Tibial nerve (tissue), 4 donors: ENCODE measurements around the gene MTUS2. TPM values are rescaled to one million over a fixed set of nuclear protein-coding genes. Genes with fewer than 3 reads are reported as not detected.

Experiments
- DNase-seq, 2 donors: peaks; one replicate each; pipeline ENCODE4 v3.0.0-alpha.2; 2019; ENCODE audit warnings: low spot score in 2 of 2
- H3K27ac ChIP-seq, 4 donors: fragments of 200-600 bp; sonication (generic) in 3 of 4; one replicate each; pipeline ENCODE4 v1.5.1; 2017 to 2019; ENCODE audit warnings: mild to moderate bottlenecking in 1 of 4
- H3K27me3 ChIP-seq, 2 donors: fragments of 200-600 bp; sonication (generic) in 1 of 2; one replicate each; pipeline versions ENCODE4 v1.5.1 to v1.6.0; 2017 to 2019
- H3K36me3 ChIP-seq, 3 donors: fragments of 200-600 bp; sonication (generic); one replicate each; pipeline ENCODE4 v1.5.1; 2018 to 2019
- H3K4me1 ChIP-seq, 4 donors: fragments of 200-600 bp; sonication (generic) in 3 of 4; one replicate each; pipeline ENCODE4 v1.5.1; 2017 to 2019
- H3K4me3 ChIP-seq, 4 donors: fragments of 200-600 bp; sonication (generic) in 3 of 4; one replicate each; pipeline ENCODE4 v1.5.1; 2017 to 2019; ENCODE audit warnings: mild to moderate bottlenecking in 1 of 4, moderate library complexity in 1 of 4
- H3K9me3 ChIP-seq, 4 donors: fragments of 200-600 bp; sonication (generic) in 3 of 4; one replicate each; pipeline ENCODE4 v1.5.1; 2017 to 2019
- CTCF ChIP-seq, 5 experiments: fragments of 200-600 bp in 3 of 5; fragments of 450-650 bp in 2 of 5; sonication (generic) in 3 of 5; IDR thresholded peaks; one replicate each; pipeline ENCODE4 v1.5.1; 2016 to 2019; ENCODE audit warnings: antibody characterized with exemption in 5 of 5, mild to moderate bottlenecking in 3 of 5, moderate library complexity in 2 of 5
- EP300 ChIP-seq, 2 donors: sonication (generic); formaldehyde crosslinking; IDR thresholded peaks; one replicate each; pipeline ENCODE4 v1.6.1; 2017; ENCODE audit warnings: antibody characterized with exemption in 2 of 2, mild to moderate bottlenecking in 1 of 2
- POLR2A ChIP-seq, 2 donors: fragments of 450-650 bp; IDR thresholded peaks; one replicate each; pipeline ENCODE4 v1.6.1; 2017; ENCODE audit warnings: antibody characterized with exemption in 2 of 2, mild to moderate bottlenecking in 2 of 2, moderate library complexity in 2 of 2
- WGBS, 2 donors: methylation state at CpG; one replicate each; pipeline ENCODE4 v1.1.5; 2018; 5-methylcytosine and 5-hydroxymethylcytosine counted together
- total RNA-seq, 4 donors: library from RNA; depleted of rRNA; stranded (reverse); fragments of >200 nt; gene quantifications; one replicate each; pipeline ENCODE4 v1.1.0, GENCODE V29; 2016

Gene MTUS2
- total RNA-seq, 4 donors from 2014 or later, result 0.20 TPM; not detected in 3

GRCh38 chr13:29534083-29534482, 713.9 kb downstream of the MTUS2 start:
- no peaks in the 10 kb centered on the region for H3K27me3 ChIP-seq
- H3K27ac ChIP-seq, result no peak overlapping the region
- H3K4me3 ChIP-seq, result no peak overlapping the region
- H3K4me1 ChIP-seq, result peaks cover 0 to 11% (median 0%) of the 10 kb centered on the region in 4 donors
- TF ChIP-seq POLR2A (IDR thresholded peaks at IDR 0.05), result no peak
- no peak for TF ChIP-seq CTCF (IDR thresholded peaks at IDR 0.05)
- TF ChIP-seq EP300 (IDR thresholded peaks at IDR 0.05), result no peak
- 79 to 82% methylated on average over 4 of the region's 4 CpGs for WGBS, 2 donors
- peaks cover 0 to 42% (median 0%) of the 10 kb centered on the region in 3 donors for H3K36me3 ChIP-seq
- no peaks in the 10 kb centered on the region for H3K9me3 ChIP-seq
- no peak for DNase-seq

- H3K36me3 ChIP-seq, result peaks cover 0 to 24% (median 0%) of the 10 kb centered on the region in 3 donors
- WGBS, 2 donors, result 86 to 89% methylated on average over 23 to 24 of the region's 24 CpGs
- H3K4me3 ChIP-seq, result no peak overlapping the region
- no peak overlapping the region for H3K27ac ChIP-seq
- no peak for TF ChIP-seq CTCF (IDR thresholded peaks at IDR 0.05)
- no peak for TF ChIP-seq EP300 (IDR thresholded peaks at IDR 0.05)
- TF ChIP-seq POLR2A (IDR thresholded peaks at IDR 0.05), result no peak
- DNase-seq, result no peak
- peaks cover 0 to 11% (median 0%) of the 10 kb centered on the region in 4 donors for H3K4me1 ChIP-seq
- no peaks in the 10 kb centered on the region for H3K27me3 ChIP-seq
- H3K9me3 ChIP-seq, result no peaks in the 10 kb centered on the region
Observed at GRCh38 chr13:29535663-29536655, 715.8 kb downstream of the MTUS2 start.

- no peaks in the 10 kb centered on the region for H3K9me3 ChIP-seq
- no peak overlapping the region for H3K27ac ChIP-seq
- peaks cover 0 to 11% (median 0%) of the 10 kb centered on the region in 4 donors for H3K4me1 ChIP-seq
- WGBS, 2 donors, result 91 to 94% methylated on average over 4 to 7 of the region's 7 CpGs
- peaks cover 0 to 22% (median 0%) of the 10 kb centered on the region in 3 donors for H3K36me3 ChIP-seq
- TF ChIP-seq POLR2A (IDR thresholded peaks at IDR 0.05) (no peak), EP300 (IDR thresholded peaks at IDR 0.05) (no peak), CTCF (IDR thresholded peaks at IDR 0.05) (no peak)
- no peak overlapping the region for H3K4me3 ChIP-seq
- no peak for DNase-seq
- no peaks in the 10 kb centered on the region for H3K27me3 ChIP-seq
Observed at GRCh38 chr13:29536853-29537252, 716.7 kb downstream of the MTUS2 start.

GRCh38 chr13:29537736-29538651, 717.9 kb downstream of the MTUS2 start:
- TF ChIP-seq EP300 (IDR thresholded peaks at IDR 0.05) (no peak), POLR2A (IDR thresholded peaks at IDR 0.05) (no peak), CTCF (IDR thresholded peaks at IDR 0.05) (no peak)
- H3K27ac ChIP-seq, result no peak overlapping the region
- 79 to 80% methylated on average over 14 of the region's 14 CpGs for WGBS, 2 donors
- no peaks in the 10 kb centered on the region for H3K27me3 ChIP-seq
- no peak overlapping the region for H3K4me3 ChIP-seq
- DNase-seq, result no peak
- H3K4me1 ChIP-seq, result peaks cover 0 to 11% (median 0%) of the 10 kb centered on the region in 4 donors
- H3K9me3 ChIP-seq, result no peaks in the 10 kb centered on the region
- H3K36me3 ChIP-seq, result peaks cover 0 to 12% (median 0%) of the 10 kb centered on the region in 3 donors
